GM12878 (cell line): Measurements from ENCODE around the gene FOXD2. TPM values are rescaled to one million over a fixed set of nuclear protein-coding genes. Genes with fewer than 3 reads are reported as not detected.

ENCODE experiments used
- ATAC-seq: fragments of 200-7000 bp; cut with Tn5 transposase; 3 replicates; pipeline ENCODE4 v1.9.1; 2020; ENCODE audit warnings: mild to moderate bottlenecking, moderate library complexity
- BruUV-seq: library from RNA; stranded (reverse); fragments of 400-500 nt; replicated peaks from 2 replicates; lab custom pipeline; 2021; lab: Mats Ljungman, UMichigan
- CTCF ChIA-PET: fragments of 300-600 bp; sonication (Branson Sonifier 250); formaldehyde crosslinking; extraction: SDS; loops from one replicate; lab custom pipeline; 2021; ENCODE audit warnings: inconsistent platforms; lab: Yijun Ruan, JAX
- POLR2A ChIA-PET: fragments of 350-600 bp; formaldehyde crosslinking; extraction: SDS; loops from one replicate; lab custom pipeline; 2021; ENCODE audit warnings: inconsistent platforms; lab: Charles Lee
- RAD21 ChIA-PET: fragments of 300-600 bp; sonication (Branson Sonifier 250); formaldehyde crosslinking; loops from one replicate; lab custom pipeline; 2023; ENCODE audit warnings: antibody characterized with exemption; ENCODE audit not compliant: unreplicated experiment; lab: Charles Lee
- SMC1A ChIA-PET: fragments of 300-600 bp; sonication (Branson Sonifier 250); formaldehyde crosslinking; loops from one replicate; lab custom pipeline; 2023; ENCODE audit not compliant: unreplicated experiment, uncharacterized antibody; lab: Charles Lee
- DNase-seq: peaks from one replicate; pipeline ENCODE4 v3.0.0-alpha.2; 2011; ENCODE audit warnings: low read depth, low spot score
- FAIRE-seq: peaks from 3 replicates; lab custom pipeline; 2011; peaks lifted over from hg19 to GRCh38; lab: Jason Lieb, UNC
- H2AFZ ChIP-seq: 2 replicates; pipeline ENCODE4 v1.6.0; 2011; ENCODE audit warnings: low read depth, low read length, control low read depth; ENCODE audit not compliant: control insufficient read depth
- H3K27ac ChIP-seq: 2 replicates; pipeline ENCODE4 v1.5.1; 2011; ENCODE audit warnings: control low read depth; ENCODE audit not compliant: control insufficient read depth, insufficient read depth
- H3K27me3 ChIP-seq, 2 experiments: replicated peaks in 1 of 2; 2 replicates each; pipeline versions ENCODE4 v1.6.0 to v1.6.1; 2011; ENCODE audit warnings: low read length in 1 of 2; ENCODE audit not compliant: control insufficient read depth in 2 of 2, insufficient read depth in 2 of 2
- H3K36me3 ChIP-seq, 2 experiments: 2 replicates each; pipeline ENCODE4 v1.5.1; 2011; ENCODE audit warnings: low read length in 1 of 2; ENCODE audit not compliant: control insufficient read depth in 2 of 2, insufficient read depth in 2 of 2
- H3K4me1 ChIP-seq: 2 replicates; pipeline ENCODE4 v1.6.1; 2011; ENCODE audit warnings: mild to moderate bottlenecking, low read length, moderate library complexity, mixed read lengths; ENCODE audit not compliant: control insufficient read depth, insufficient read depth
- H3K4me2 ChIP-seq: 2 replicates; pipeline ENCODE4 v1.6.0; 2011; ENCODE audit warnings: control low read depth; ENCODE audit not compliant: control insufficient read depth, insufficient read depth
- H3K4me3 ChIP-seq: fragments of 200-600 bp; sonication (generic); 2 replicates; pipeline ENCODE4 v1.5.1; 2016
- H3K79me2 ChIP-seq: 2 replicates; pipeline ENCODE4 v1.6.0; 2011; ENCODE audit warnings: low read length; ENCODE audit not compliant: control insufficient read depth, insufficient read depth
- H3K9ac ChIP-seq: 2 replicates; pipeline ENCODE4 v1.8.0; 2011; ENCODE audit warnings: low read length, control low read depth, mixed read lengths; ENCODE audit not compliant: control insufficient read depth, insufficient read depth
- H3K9me3 ChIP-seq: replicated peaks from 3 replicates; pipeline ENCODE4 v1.5.1; 2011; ENCODE audit warnings: mild to moderate bottlenecking, low read length; ENCODE audit not compliant: control insufficient read depth, insufficient read depth
- H4K20me1 ChIP-seq: 2 replicates; pipeline ENCODE4 v1.6.0; 2011; ENCODE audit not compliant: control insufficient read depth, insufficient read depth
- BCLAF1 ChIP-seq: fragments of 450-650 bp; IDR thresholded peaks from 2 replicates; pipeline ENCODE4 v1.6.1; 2017; ENCODE audit warnings: antibody characterized with exemption, mild to moderate bottlenecking, moderate library complexity
- E2F8 ChIP-seq: fragments of 450-650 bp; IDR thresholded peaks from 2 replicates; pipeline ENCODE4 v1.6.1; 2018; ENCODE audit warnings: mild to moderate bottlenecking, low read depth, moderate library complexity; ENCODE audit not compliant: partially characterized antibody
- GABPA ChIP-seq: IDR thresholded peaks from 2 replicates; pipeline ENCODE4 v1.6.1; 2014; ENCODE audit warnings: antibody characterized with exemption, low read depth, mild to moderate bottlenecking, inconsistent platforms
- HDAC2 ChIP-seq: fragments of 200-600 bp; sonication (generic); IDR thresholded peaks from 2 replicates; pipeline ENCODE4 v1.6.1; 2017
- IKZF2 ChIP-seq, 2 experiments: fragments of 450-650 bp; IDR thresholded peaks; 2 replicates each; pipeline ENCODE4 v1.6.1; 2017; ENCODE audit warnings: mild to moderate bottlenecking in 2 of 2, moderate library complexity in 2 of 2
- IRF3 ChIP-seq: fragments of 450-650 bp; IDR thresholded peaks from 2 replicates; pipeline ENCODE4 v1.6.1; 2014; ENCODE audit warnings: mild to moderate bottlenecking
- NBN ChIP-seq: fragments of 450-650 bp; IDR thresholded peaks from 2 replicates; pipeline ENCODE4 v1.6.1; 2016
- NFYB ChIP-seq: IDR thresholded peaks from 2 replicates; pipeline ENCODE4 v1.6.1; 2011; ENCODE audit warnings: low read depth, mild to moderate bottlenecking, low read length, improper control_type of control experiment, moderate library complexity; ENCODE audit not compliant: insufficient read depth
- POU2F2 ChIP-seq: IDR thresholded peaks from 3 replicates; pipeline ENCODE4 v1.6.1; 2011; ENCODE audit warnings: low read depth, mild to moderate bottlenecking, low read length, borderline replicate concordance
- RAD21 ChIP-seq: IDR thresholded peaks from 2 replicates; pipeline ENCODE4 v1.6.1; 2011; ENCODE audit warnings: mild to moderate bottlenecking, low read depth, low read length, moderate library complexity; ENCODE audit not compliant: insufficient read depth
- RB1 ChIP-seq: fragments of 450-650 bp; formaldehyde crosslinking; IDR thresholded peaks from 2 replicates; pipeline ENCODE4 v1.6.1; 2017; ENCODE audit warnings: mild to moderate bottlenecking, borderline replicate concordance
- RBBP5 ChIP-seq: fragments of 200-600 bp; sonication (generic); conservative IDR thresholded peaks from 2 replicates; pipeline ENCODE4 v1.6.1; 2016
- SIN3A ChIP-seq: IDR thresholded peaks from 2 replicates; pipeline ENCODE4 v1.6.1; 2012; ENCODE audit warnings: low read depth, low read length, improper control_type of control experiment
- SIX5 ChIP-seq: IDR thresholded peaks from 2 replicates; pipeline ENCODE4 v1.6.1; 2011; ENCODE audit warnings: mild to moderate bottlenecking, low read depth, low read length, moderate library complexity; ENCODE audit not compliant: severe bottlenecking
- SMAD1 ChIP-seq: fragments of 450-650 bp; IDR thresholded peaks from 2 replicates; pipeline ENCODE4 v1.6.1; 2018; ENCODE audit warnings: mild to moderate bottlenecking, low read depth; ENCODE audit not compliant: partially characterized antibody
- SMARCA5 ChIP-seq: fragments of 450-650 bp; IDR thresholded peaks from 2 replicates; pipeline ENCODE4 v1.6.1; 2017; ENCODE audit warnings: mild to moderate bottlenecking
- SP1 ChIP-seq: IDR thresholded peaks from one replicate; pipeline ENCODE4 v1.6.1; 2011; ENCODE audit warnings: low read depth, low read length
- TCF12 ChIP-seq: IDR thresholded peaks from 2 replicates; pipeline ENCODE4 v1.6.1; 2011; ENCODE audit warnings: low read depth, mild to moderate bottlenecking, low read length
- YY1 ChIP-seq: IDR thresholded peaks from 2 replicates; pipeline ENCODE4 v1.6.1; 2011; ENCODE audit warnings: low read depth, mild to moderate bottlenecking, low read length
- WGBS: methylation state at CpG from one replicate; pipeline ENCODE4 v1.1.6; 2016; ENCODE audit warnings: low lambda C conversion rate; ENCODE audit not compliant: insufficient replicate concordance, insufficient coverage; ENCODE audit errors: missing lambda C conversion rate; 5-methylcytosine and 5-hydroxymethylcytosine counted together
- in situ Hi-C: fragments of 300-500 bp; cut with MboI; formaldehyde crosslinking; loops from 9 replicates; pipeline ENCODE4 v1.14.3; 2018; ENCODE audit warnings: mixed read lengths
- intact Hi-C: fragments of 100-400 bp; cut with micrococcal nuclease; formaldehyde crosslinking; loops from one replicate; pipeline ENCODE4 v1.14.2; 2022; ENCODE audit not compliant: unreplicated experiment
- polyA plus RNA-seq, 11 experiments: library from polyadenylated mRNA; depleted of rRNA in 4 of 11; unstranded in 6 of 11; stranded (reverse) in 5 of 11; fragments of >200 nt; fragmentation: Nextera tagmentation in 4 of 11; fragmentation: Illumina TruSeq in 1 of 11; extraction: Ambion mirVana in 4 of 11; extraction: Trizol in 1 of 11; gene quantifications; 1 replicate in 1 of 11; 2 replicates in 10 of 11; pipeline versions ENCODE4 v1.2.1 to v1.2.3, GENCODE V29; 2011 to 2016; ENCODE audit warnings: inconsistent platforms in 2 of 11, missing spikeins in 2 of 11, low read depth in 1 of 11
- total RNA-seq, 4 experiments: library from RNA; depleted of rRNA in 3 of 4; stranded (reverse); fragments of >200 nt in 3 of 4; fragmentation: Illumina TruSeq in 1 of 4; extraction: Trizol in 1 of 4; gene quantifications; 2 replicates each; pipeline versions ENCODE4 v1.2.1 to v1.2.3, GENCODE V29; 2013 to 2021

FOXD2 gene
- total and polyA plus RNA-seq, 10 of the 15 experiments (the other 5 are each of a cell fraction or from before 2014, with no cell fraction given) = under 0.01 to 0.27 (median 0.04) TPM; not detected in 1

DNA sequence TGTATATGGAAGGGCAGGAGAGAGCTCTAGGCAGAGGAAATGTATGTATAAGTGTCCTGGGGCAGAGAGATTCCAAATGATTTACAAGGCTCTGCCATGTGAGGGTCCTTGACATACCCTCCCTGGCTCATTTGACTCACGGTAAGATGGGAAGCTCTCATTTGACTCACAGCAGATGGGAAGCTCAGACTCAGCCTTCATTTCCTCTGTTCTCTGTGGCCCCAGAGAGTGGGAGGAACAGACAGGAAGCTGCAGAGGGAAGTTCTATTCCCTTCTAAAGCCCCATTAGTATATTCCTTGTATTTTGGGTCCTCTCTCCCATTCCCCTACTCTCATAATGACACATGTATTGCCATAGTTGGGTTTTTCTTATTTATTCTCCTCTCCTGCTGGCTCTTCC, 44.9 kb downstream of the FOXD2 start:
- Histone ChIP-seq H3K9ac (no peak overlapping the region), H3K79me2 (no peaks in the 10 kb centered on the region), H3K4me2 (no peak overlapping the region), H3K27ac (no peak overlapping the region), H4K20me1 (no peaks in the 10 kb centered on the region), H3K4me3 (no peak overlapping the region), H3K36me3 (no peaks in the 10 kb centered on the region), H3K27me3 (no peaks in the 10 kb centered on the region; a peak in 1 of 4 replicates), H3K4me1 (no peaks in the 10 kb centered on the region), H2AFZ (no peak overlapping the region), H3K9me3 (no peaks in the 10 kb centered on the region)
- DNase-seq (no peak), FAIRE-seq (no peak), ATAC-seq (no peak)
- no TSS peak for BruUV-seq
- ChIA-PET POLR2A (interaction anchor here (0.5 kb wide), 1 partner anchor 47 kb away, joined by 3 read pairs; no protein-coding TSS in a partner anchor), CTCF (no interaction called here), SMC1A (no interaction called here), RAD21 (no interaction called here)
- intact Hi-C loops = no loop called here
- in situ Hi-C loops = no loop called here
- no peak for TF ChIP-seq HDAC2
- no peak for TF ChIP-seq SP1
- no peak for TF ChIP-seq RBBP5
- no peak for TF ChIP-seq NBN
- no peak for TF ChIP-seq POU2F2
- no peak for TF ChIP-seq BCLAF1
- TF ChIP-seq SIN3A = no peak
- no peak for TF ChIP-seq RAD21
- no peak for TF ChIP-seq SMARCA5
- no peak for TF ChIP-seq IRF3
- TF ChIP-seq NFYB = no peak
- no peak for TF ChIP-seq SIX5
- TF ChIP-seq TCF12 = no peak
- TF ChIP-seq GABPA = no peak
- TF ChIP-seq SMAD1 = no peak
- TF ChIP-seq E2F8 = no peak
- no peak for TF ChIP-seq IKZF2 (IDR thresholded peaks at IDR 0.05)
- TF ChIP-seq RB1 = no peak
- TF ChIP-seq YY1 = no peak
- 0% methylated on average over 1 of the region's 1 CpG for WGBS
